Liver (tissue), 9 donors: ENCODE results near the gene GRIP1. TPM values are rescaled to one million over a fixed set of nuclear protein-coding genes. Genes with fewer than 3 reads are reported as not detected.

Source experiments
- DNase-seq: peaks from one replicate; pipeline ENCODE4 v3.0.0-alpha.2; 2017; ENCODE audit warnings: low spot score
- H3K27ac ChIP-seq, 2 donors: one replicate each; pipeline ENCODE4 v1.7.0; 2013; ENCODE audit warnings: inconsistent platforms in 2 of 2, low read length in 2 of 2, control low read depth in 1 of 2, low read depth in 1 of 2, mild to moderate bottlenecking in 1 of 2
- H3K27me3 ChIP-seq, 4 donors: one replicate each; pipeline versions ENCODE4 v1.6.1 to v1.7.0; 2013; ENCODE audit warnings: low read length in 3 of 4, inconsistent platforms in 1 of 4, mild to moderate bottlenecking in 1 of 4, moderate library complexity in 1 of 4; ENCODE audit not compliant: control insufficient read depth in 4 of 4, insufficient read depth in 4 of 4
- H3K36me3 ChIP-seq, 4 donors: one replicate each; pipeline versions ENCODE4 v1.6.1 to v1.7.0; 2013; ENCODE audit warnings: low read length in 3 of 4, mild to moderate bottlenecking in 3 of 4, low read depth in 1 of 4, moderate library complexity in 1 of 4; ENCODE audit not compliant: control insufficient read depth in 4 of 4, insufficient read depth in 3 of 4
- H3K4me1 ChIP-seq, 4 donors: one replicate each; pipeline versions ENCODE4 v1.6.1 to v1.7.0; 2013; ENCODE audit warnings: low read length in 3 of 4, mild to moderate bottlenecking in 3 of 4, moderate library complexity in 1 of 4; ENCODE audit not compliant: control insufficient read depth in 4 of 4, insufficient read depth in 4 of 4
- H3K4me3 ChIP-seq, 3 donors: one replicate each; pipeline versions ENCODE4 v1.6.1 to v1.7.0; 2013; ENCODE audit warnings: low read length in 3 of 3, control low read depth in 1 of 3, low read depth in 1 of 3, mild to moderate bottlenecking in 1 of 3
- H3K9ac ChIP-seq, 2 donors: one replicate each; pipeline ENCODE4 v1.7.0; 2013; ENCODE audit warnings: low read length in 2 of 2, mild to moderate bottlenecking in 2 of 2, moderate library complexity in 2 of 2, control low read depth in 1 of 2, low read depth in 1 of 2
- H3K9me3 ChIP-seq, 4 donors: one replicate each; pipeline versions ENCODE4 v1.6.1 to v1.7.0; 2013; ENCODE audit warnings: low read length in 3 of 4; ENCODE audit not compliant: control insufficient read depth in 4 of 4
- ATF3 ChIP-seq: IDR thresholded peaks from 2 replicates; pipeline ENCODE4 v1.6.1; 2016; ENCODE audit warnings: antibody characterized with exemption
- CTCF ChIP-seq: fragments of 150-350 bp; IDR thresholded peaks from 2 replicates; pipeline ENCODE4 v1.5.1; 2017; ENCODE audit warnings: improper control_type of control experiment, low read depth, low read length; ENCODE audit not compliant: missing input control
- EGR1 ChIP-seq, 2 donors: IDR thresholded peaks; 2 replicates each; pipeline ENCODE4 v1.6.1; 2016 to 2018; ENCODE audit warnings: antibody characterized with exemption in 2 of 2, low read depth in 2 of 2
- FOXA1 ChIP-seq: IDR thresholded peaks from 2 replicates; pipeline ENCODE4 v1.6.1; 2016; ENCODE audit warnings: antibody characterized with exemption
- GABPA ChIP-seq, 2 donors: IDR thresholded peaks in 1 of 2; conservative IDR thresholded peaks in 1 of 2; 2 replicates each; pipeline ENCODE4 v1.6.1; 2016; ENCODE audit warnings: antibody characterized with exemption in 2 of 2, mild to moderate bottlenecking in 1 of 2, moderate library complexity in 1 of 2
- HNF4A ChIP-seq, 2 donors: conservative IDR thresholded peaks; 2 replicates each; pipeline ENCODE4 v1.6.1; 2016; ENCODE audit warnings: antibody characterized with exemption in 2 of 2, mild to moderate bottlenecking in 2 of 2
- HNF4G ChIP-seq: IDR thresholded peaks from 2 replicates; pipeline ENCODE4 v1.6.1; 2016; ENCODE audit warnings: antibody characterized with exemption
- MAX ChIP-seq: IDR thresholded peaks from 2 replicates; pipeline ENCODE4 v1.6.1; 2016; ENCODE audit warnings: antibody characterized with exemption
- NR2F2 ChIP-seq: IDR thresholded peaks from 2 replicates; pipeline ENCODE4 v1.6.1; 2016; ENCODE audit warnings: antibody characterized with exemption
- RAD21 ChIP-seq, 2 donors: IDR thresholded peaks; 2 replicates each; pipeline ENCODE4 v1.6.1; 2016; ENCODE audit warnings: antibody characterized with exemption in 2 of 2, mild to moderate bottlenecking in 2 of 2
- REST ChIP-seq: IDR thresholded peaks from 2 replicates; pipeline ENCODE4 v1.6.1; 2016; ENCODE audit warnings: antibody characterized with exemption, mild to moderate bottlenecking
- RXRA ChIP-seq, 2 donors: IDR thresholded peaks; 2 replicates each; pipeline ENCODE4 v1.6.1; 2017 to 2018; ENCODE audit warnings: antibody characterized with exemption in 2 of 2, mild to moderate bottlenecking in 1 of 2
- SP1 ChIP-seq: IDR thresholded peaks from 2 replicates; pipeline ENCODE4 v1.6.1; 2018; ENCODE audit warnings: antibody characterized with exemption, mild to moderate bottlenecking
- TAF1 ChIP-seq: conservative IDR thresholded peaks from 2 replicates; pipeline ENCODE4 v1.6.1; 2016; ENCODE audit warnings: antibody characterized with exemption, mild to moderate bottlenecking
- YY1 ChIP-seq: IDR thresholded peaks from 2 replicates; pipeline ENCODE4 v1.6.1; 2016; ENCODE audit warnings: antibody characterized with exemption, mild to moderate bottlenecking
- whole genome bisulfite sequencing: extraction: QIAGEN DNeasy Blood & Tissue Kit; methylation state at CpG from one replicate; pipeline ENCODE4 v1.1.7; 2013; 5-methylcytosine and 5-hydroxymethylcytosine counted together
- polyA plus RNA-seq, 2 donors: library from polyadenylated mRNA; stranded (reverse) in 1 of 2; unstranded in 1 of 2; fragments of 200-250 nt in 1 of 2; fragments of >200 nt in 1 of 2; fragmentation: Nextera tagmentation in 1 of 2; extraction: Ambion mirVana in 1 of 2; gene quantifications; one replicate each; pipeline versions ENCODE4 v1.2.1 to v1.2.3, GENCODE V29; 2013 to 2015
- total RNA-seq, 2 donors: library from RNA; depleted of rRNA; stranded (reverse); fragments of >200 nt; gene quantifications; one replicate each; pipeline ENCODE4 v1.2.3, GENCODE V29; 2014
- donor health status: healthy.
- donor health status: healthy.
- donor health status: healthy.
- donor health status: healthy.
- donor health status: healthy.

Gene GRIP1
- total and polyA plus RNA-seq, 4 donors: 0.05 to 1.5 (median 0.24) TPM

GRCh38 chr12:66361703-66362102 is 317.2 kb downstream of the GRIP1 start (continued):
- TF ChIP-seq ATF3 (no peak), HNF4G (no peak), FOXA1 (no peak), RXRA (IDR thresholded peaks at IDR 0.05) (no peak), RAD21 (IDR thresholded peaks at IDR 0.05) (no peak), YY1 (no peak)

- H3K4me1 ChIP-seq: no peaks in the 10 kb centered on the region
- no peaks in the 10 kb centered on the region for H3K9me3 ChIP-seq
- H3K36me3 ChIP-seq: no peaks in the 10 kb centered on the region
- no peak overlapping the region for H3K9ac ChIP-seq
- H3K27ac ChIP-seq: no peak overlapping the region
- H3K27me3 ChIP-seq: no peaks in the 10 kb centered on the region
- TF ChIP-seq RXRA (IDR thresholded peaks at IDR 0.05) (no peak), TAF1 (no peak), EGR1 (IDR thresholded peaks at IDR 0.05; ENCODE audit: low read depth in 2 of 2) (no peak), ATF3 (no peak)
- no peak overlapping the region for H3K4me3 ChIP-seq
- DNase-seq: no peak
These were observed 319.6 kb downstream of the GRIP1 start for GRCh38 chr12:66359300-66359699.

- WGBS: 88% methylated on average over 6 of the region's 6 CpGs
- Histone ChIP-seq H3K27me3 (no peaks in the 10 kb centered on the region), H3K9ac (no peak overlapping the region), H3K36me3 (peaks cover 0 to 3% (median 0%) of the 10 kb centered on the region in 4 donors), H3K4me1 (no peaks in the 10 kb centered on the region), H3K4me3 (no peak overlapping the region), H3K9me3 (no peaks in the 10 kb centered on the region), H3K27ac (no peak overlapping the region)
- DNase-seq: no peak
- TF ChIP-seq NR2F2: no peak
These were observed 324.6 kb downstream of the GRIP1 start for GRCh38 chr12:66354291-66354690.

- Histone ChIP-seq H3K27me3 (no peaks in the 10 kb centered on the region), H3K9me3 (no peaks in the 10 kb centered on the region), H3K4me3 (no peak overlapping the region), H3K4me1 (no peaks in the 10 kb centered on the region), H3K27ac (no peak overlapping the region), H3K36me3 (peaks cover 0 to 8% (median 0%) of the 10 kb centered on the region in 4 donors), H3K9ac (no peak overlapping the region)
- no peak for DNase-seq
- TF ChIP-seq GABPA (IDR thresholded peaks at IDR 0.05 in 1 of 2, conservative IDR thresholded peaks at IDR 0.05 in 1 of 2) (no peak), TAF1 (no peak), SP1 (no peak), NR2F2 (no peak), HNF4A (conservative IDR thresholded peaks at IDR 0.05) (no peak), REST (no peak), MAX (no peak), CTCF (no peak), EGR1 (IDR thresholded peaks at IDR 0.05; ENCODE audit: low read depth in 2 of 2) (no peak), RAD21 (IDR thresholded peaks at IDR 0.05) (no peak), ATF3 (no peak)
- WGBS: 97% methylated on average over 8 of the region's 8 CpGs
These were observed 326.0 kb downstream of the GRIP1 start for GRCh38 chr12:66352899-66353298.
